Heart left ventricle (tissue), 16 donors: ENCODE measurements around the gene PLAAT4. TPM values are rescaled to one million over a fixed set of nuclear protein-coding genes. Genes with fewer than 3 reads are reported as not detected.

Source experiments
- ATAC-seq, 4 donors: fragments of 200-7000 bp; cut with Tn5 transposase; one replicate each; pipeline ENCODE4 v1.9.1; 2020 to 2022; ENCODE audit warnings: moderate library complexity in 4 of 4, mild to moderate bottlenecking in 3 of 4, moderate number of reproducible peaks in 1 of 4
- DNase-seq, 5 donors: peaks; one replicate each; pipeline ENCODE4 v3.0.0-alpha.2; 2020
- H3K27ac ChIP-seq, 12 donors: fragments of 200-600 bp; sonication (generic) in 4 of 12; one replicate each; pipeline versions ENCODE4 v1.5.0 to v1.8.0; 2016 to 2022; ENCODE audit warnings: mild to moderate bottlenecking in 2 of 12
- H3K27me3 ChIP-seq, 9 donors: fragments of 200-600 bp; sonication (generic) in 2 of 9; one replicate each; pipeline versions ENCODE4 v1.5.1 to v1.8.0; 2016 to 2022; ENCODE audit warnings: mild to moderate bottlenecking in 3 of 9
- H3K36me3 ChIP-seq, 9 donors: fragments of 200-600 bp; sonication (generic) in 2 of 9; one replicate each; pipeline versions ENCODE4 v1.5.0 to v1.8.0; 2018 to 2022; ENCODE audit warnings: mild to moderate bottlenecking in 2 of 9
- H3K4me1 ChIP-seq, 12 donors: fragments of 200-600 bp; sonication (generic) in 4 of 12; one replicate each; pipeline versions ENCODE4 v1.5.0 to v1.8.0; 2016 to 2022; ENCODE audit warnings: mild to moderate bottlenecking in 3 of 12
- H3K4me3 ChIP-seq, 12 donors: fragments of 200-600 bp; sonication (generic) in 4 of 12; one replicate each; pipeline versions ENCODE4 v1.5.0 to v1.8.0; 2017 to 2022; ENCODE audit warnings: mild to moderate bottlenecking in 9 of 12, moderate library complexity in 4 of 12
- H3K9me3 ChIP-seq, 12 donors: fragments of 200-600 bp; sonication (generic) in 4 of 12; one replicate each; pipeline versions ENCODE4 v1.5.0 to v1.8.0; 2016 to 2022; ENCODE audit warnings: mild to moderate bottlenecking in 1 of 12
- CTCF ChIP-seq, 12 donors: fragments of 200-600 bp; sonication (generic) in 4 of 12; IDR thresholded peaks; one replicate each; pipeline versions ENCODE4 v1.5.0 to v1.8.0; 2018 to 2022; ENCODE audit warnings: antibody characterized with exemption in 12 of 12, mild to moderate bottlenecking in 5 of 12
- POLR2A ChIP-seq, 2 donors: fragments of 450-650 bp; IDR thresholded peaks; one replicate each; pipeline ENCODE4 v1.6.1; 2017; ENCODE audit warnings: antibody characterized with exemption in 2 of 2, mild to moderate bottlenecking in 2 of 2, moderate library complexity in 2 of 2
- whole genome bisulfite sequencing, 4 donors: extraction: QIAGEN DNeasy Blood & Tissue Kit in 2 of 4; methylation state at CpG; one replicate each; pipeline versions ENCODE4 v1.1.5 to v1.1.7; 2013 to 2018; 5-methylcytosine and 5-hydroxymethylcytosine counted together
- intact Hi-C, 10 donors: fragments of 100-400 bp; cut with DNase I; formaldehyde crosslinking; loops; one replicate each; pipeline versions ENCODE4 v1.11.1 to v1.14.2; 2022
- polyA plus RNA-seq, 2 donors: library from polyadenylated mRNA; stranded (reverse); fragments of 200-250 nt; gene quantifications; one replicate each; pipeline ENCODE4 v1.2.3, GENCODE V29; 2013
- total RNA-seq, 9 donors: library from RNA; depleted of rRNA in 2 of 9; stranded (reverse); fragments of >200 nt in 2 of 9; fragmentation: NEBNext Ultra II Directional in 3 of 9; extraction: Animal tissue kit (Norgen Biotek cat#: 25700) in 3 of 9; gene quantifications; one replicate each; pipeline versions ENCODE4 v1.1.0 to v1.2.4, GENCODE V29; 2016 to 2023
- donor health status: ischemic (EF 13 %, LVEDD 7.1; RV severe dilation, severe dysfunction).
- donor health status: healthy with polysubstance abuse.
- donor health status: DM: no; HTN: yes; CAD: no.
- donor health status: DM: no; HTN: no; CAD: no.
- donor health status: ischemic (EF 25% LVEDD 6.9; RV normal size, moderate dysfunction).
- donor health status: ischemic (EF 25% LVEDD 5.7; RV mildly dilated, moderate dysfunction).
- donor health status: healthy.
- donor health status: DM: yes; HTN: yes; CAD: no.
- donor health status: ischemic (EF 35%, LVEDD 5.7; RV mildly dilated, moderate dysfunction).
- donor health status: nonischemic (EF 11% LVEDD 7.7; RV severe dilation, severe dysfunction).
- donor health status: DM: yes; HTN: yes; CAD: no.
- donor health status: PGD.
- donor health status: ischemic (EF 29% LVEDD 5.4; RV normal size, mild dysfunction).
- donor health status: nonischemic (EF 23%, LVEDD 6.1; RV moderate dilation, normal function).

The PLAAT4 gene
- total and polyA plus RNA-seq, 11 donors: 4.6 to 484 (median 8.0) TPM

DNA sequence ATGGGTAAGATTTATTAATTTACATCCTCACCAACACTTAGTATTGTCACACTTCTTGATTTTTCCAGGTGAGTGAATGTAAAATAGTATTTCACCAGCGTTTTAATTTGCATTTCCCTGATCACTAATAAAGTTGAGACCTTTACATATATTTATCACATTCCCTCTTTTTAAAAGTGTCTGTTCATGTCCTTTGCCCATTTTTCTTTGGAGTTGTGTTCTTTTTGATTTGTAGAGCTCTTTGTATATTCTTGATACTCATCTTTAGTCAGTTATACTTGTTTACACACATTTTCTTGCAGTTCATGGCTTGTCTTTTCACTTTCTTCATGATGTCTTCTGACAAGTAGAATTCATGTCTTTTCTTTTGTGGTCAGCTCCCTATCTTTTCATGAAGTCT lies 43.5 kb upstream of the PLAAT4 start:
- peaks cover 0 to 6% (median 0%) of the 10 kb centered on the region in 9 donors for H3K27me3 ChIP-seq
- ATAC-seq (no peak), DNase-seq (no peak)
- TF ChIP-seq POLR2A (IDR thresholded peaks at IDR 0.05) (no peak), CTCF (IDR thresholded peaks at IDR 0.05) (no peak)
- H3K4me3 ChIP-seq: no peak overlapping the region
- no peaks in the 10 kb centered on the region for H3K36me3 ChIP-seq
- H3K4me1 ChIP-seq: peaks cover 0 to 37% (median 9%) of the 10 kb centered on the region in 12 donors
- H3K27ac ChIP-seq: no peak overlapping the region
- 87 to 96% (median 94%) methylated on average over 1 of the region's 1 CpG for WGBS, 4 donors
- peaks cover 0 to 4% (median 0%) of the 10 kb centered on the region in 12 donors for H3K9me3 ChIP-seq
- intact Hi-C loops: no loop called here

DNA sequence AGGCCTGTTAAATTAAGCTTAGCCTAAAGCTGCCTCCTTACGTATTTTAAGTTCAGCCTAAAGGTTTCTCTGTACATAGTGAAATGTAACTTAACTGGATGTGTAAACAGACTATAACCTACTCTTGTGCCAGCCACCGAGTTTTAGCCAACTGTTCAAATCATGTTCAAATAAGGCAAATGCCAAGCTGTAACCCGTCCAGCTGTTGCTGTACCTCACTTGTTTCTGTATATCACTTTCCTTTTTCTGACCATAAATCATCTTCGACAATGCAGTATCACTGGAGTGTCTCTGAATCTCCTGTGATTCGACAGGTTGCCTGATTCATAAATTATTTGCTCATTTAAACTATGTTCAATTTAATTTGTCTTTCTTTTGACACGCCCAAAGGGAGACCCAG lies 41.6 kb upstream of the PLAAT4 start:
- no peak overlapping the region for H3K27ac ChIP-seq
- ATAC-seq (no peak), DNase-seq (no peak)
- WGBS, 4 donors: 89 to 93% (median 92%) methylated on average over 6 of the region's 6 CpGs
- peaks cover 0 to 6% (median 0%) of the 10 kb centered on the region in 9 donors for H3K27me3 ChIP-seq
- H3K36me3 ChIP-seq: no peaks in the 10 kb centered on the region
- H3K4me3 ChIP-seq: no peak overlapping the region
- intact Hi-C loops: no loop called here
- no peak for TF ChIP-seq CTCF (IDR thresholded peaks at IDR 0.05)
- TF ChIP-seq POLR2A (IDR thresholded peaks at IDR 0.05): no peak
- peaks cover 0 to 17% (median 5%) of the 10 kb centered on the region in 12 donors for H3K9me3 ChIP-seq
- H3K4me1 ChIP-seq: peaks cover 0 to 26% (median 9%) of the 10 kb centered on the region in 12 donors

- ATAC-seq (no peak), DNase-seq (no peak)
- H3K4me3 ChIP-seq: no peak overlapping the region
- H3K36me3 ChIP-seq: no peaks in the 10 kb centered on the region
- H3K27ac ChIP-seq: no peak overlapping the region
- peaks cover 0 to 3% (median 0%) of the 10 kb centered on the region in 9 donors for H3K27me3 ChIP-seq
- peaks cover 0 to 29% (median under 1%) of the 10 kb centered on the region in 12 donors for H3K4me1 ChIP-seq
- WGBS, 4 donors: 82 to 96% (median 93%) methylated on average over 4 of the region's 4 CpGs
- TF ChIP-seq CTCF (IDR thresholded peaks at IDR 0.05) (no peak), POLR2A (IDR thresholded peaks at IDR 0.05) (no peak)
- intact Hi-C loops: loop anchor here in 2 of 10 donors (5.0 to 10.0 kb wide), 2 partner anchors 55 to 72 kb away; no protein-coding TSS in a partner anchor
- peaks cover 0 to 25% (median 8%) of the 10 kb centered on the region in 12 donors for H3K9me3 ChIP-seq
Observed at GRCh38 chr11:63499874-63500273, 36.7 kb upstream of the PLAAT4 start.

DNA sequence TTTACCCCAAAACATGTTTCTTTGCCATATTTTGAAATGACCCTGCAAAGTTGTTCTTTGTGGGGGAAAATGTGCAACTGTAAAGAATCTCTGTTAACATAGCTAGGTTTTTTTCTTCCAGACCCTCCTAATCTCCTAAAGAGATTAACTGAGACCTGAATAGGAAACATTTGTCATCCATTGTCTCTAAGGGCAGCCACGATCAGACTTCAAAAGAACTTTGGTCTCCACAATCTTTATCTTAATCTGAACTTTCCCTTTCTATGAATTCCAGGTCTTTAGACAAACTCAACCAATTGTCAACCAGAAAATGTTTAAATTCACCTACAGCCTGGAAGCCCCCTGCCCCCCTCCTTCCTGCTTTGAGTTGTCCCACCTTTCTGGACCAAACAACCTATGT lies 35.4 kb upstream of the PLAAT4 start:
- DNase-seq (no peak), ATAC-seq (no peak)
- Histone ChIP-seq H3K27ac (no peak overlapping the region), H3K9me3 (peaks cover 0 to 25% (median 8%) of the 10 kb centered on the region in 12 donors), H3K4me3 (no peak overlapping the region), H3K4me1 (peaks cover 0 to 42% (median 5%) of the 10 kb centered on the region in 12 donors), H3K36me3 (no peaks in the 10 kb centered on the region), H3K27me3 (no peaks in the 10 kb centered on the region)
- intact Hi-C loops: loop anchor here in 2 of 10 donors (5.0 to 10.0 kb wide), 2 partner anchors 56 to 71 kb away; no protein-coding TSS in a partner anchor
- 34 to 45% (median 39%) methylated on average over 1 of the region's 1 CpG for WGBS, 4 donors
- TF ChIP-seq CTCF (IDR thresholded peaks at IDR 0.05) (no peak), POLR2A (IDR thresholded peaks at IDR 0.05) (no peak)
